Ovary (tissue), 10 donors: ENCODE results near the gene GOLGA8S. TPM values are rescaled to one million over a fixed set of nuclear protein-coding genes. Genes with fewer than 3 reads are reported as not detected.
"Not testable (repeated sequence)": the region's sequence is repeated elsewhere in the genome, so short reads cannot be mapped to it uniquely, and the experiment has no call there.

Source experiments
- DNase-seq, 5 donors: peaks; one replicate each; pipeline ENCODE4 v3.0.0-alpha.2; 2019 to 2020
- H3K27ac ChIP-seq, 2 donors: fragments of 200-600 bp; one replicate each; pipeline versions ENCODE4 v1.5.1 to v1.8.0; 2019 to 2022
- H3K27me3 ChIP-seq: fragments of 200-600 bp; one replicate; pipeline ENCODE4 v1.8.0; 2022
- H3K36me3 ChIP-seq: fragments of 200-600 bp; sonication (generic); one replicate; pipeline ENCODE4 v1.5.1; 2019
- H3K4me1 ChIP-seq: one replicate; pipeline ENCODE4 v1.8.1; 2013; ENCODE audit warnings: mild to moderate bottlenecking, moderate library complexity; ENCODE audit not compliant: insufficient read depth
- H3K4me3 ChIP-seq: fragments of 200-600 bp; sonication (generic); one replicate; pipeline ENCODE4 v1.5.1; 2017
- H3K9me3 ChIP-seq, 2 donors: fragments of 200-600 bp in 1 of 2; sonication (generic) in 1 of 2; one replicate each; pipeline versions ENCODE4 v1.5.1 to v1.8.1; 2013 to 2019; ENCODE audit warnings: mild to moderate bottlenecking in 1 of 2, moderate library complexity in 1 of 2
- EP300 ChIP-seq: sonication (generic); formaldehyde crosslinking; IDR thresholded peaks from one replicate; pipeline ENCODE4 v1.6.1; 2017; ENCODE audit warnings: antibody characterized with exemption
- POLR2A ChIP-seq: fragments of 450-650 bp; IDR thresholded peaks from one replicate; pipeline ENCODE4 v1.6.1; 2017; ENCODE audit warnings: antibody characterized with exemption, mild to moderate bottlenecking, moderate library complexity
- WGBS, 3 donors: extraction: QIAGEN DNeasy Blood & Tissue Kit in 1 of 3; methylation state at CpG; one replicate each; pipeline versions ENCODE4 v1.1.5 to v1.1.7; 2013 to 2017; 5-methylcytosine and 5-hydroxymethylcytosine counted together
- intact Hi-C, 4 donors: fragments of 100-400 bp; cut with DNase I; formaldehyde crosslinking; loops; one replicate each; pipeline versions ENCODE4 v1.11.0 to v1.15.1; 2022 to 2023
- long read RNA-seq, 3 donors: library from polyadenylated mRNA in 2 of 3; unstranded in 2 of 3; transcript quantifications; one replicate each; pipeline ENCODE4 v2.0.0 and lab custom pipeline, GENCODE V29; 2021 to 2026
- polyA plus RNA-seq, 2 donors: library from polyadenylated mRNA; stranded (reverse); fragments of 200-250 nt in 1 of 2; fragments of 350-450 nt in 1 of 2; fragmentation: Illumina TruSeq in 1 of 2; extraction: RNeasy Lipid Tissue Mini Kit (QIAGEN cat#74804) in 1 of 2; gene quantifications; one replicate each; pipeline ENCODE4 v1.2.3, GENCODE V29; 2013 to 2014
- total RNA-seq, 7 donors: library from RNA; depleted of rRNA in 2 of 7; stranded (reverse); fragments of >200 nt in 2 of 7; fragmentation: NEBNext Ultra II Directional in 3 of 7; extraction: Animal tissue kit (Norgen Biotek cat#: 25700) in 3 of 7; gene quantifications; one replicate each; pipeline versions ENCODE4 v1.1.0 to v1.2.4, GENCODE V29; 2016 to 2023
- TF ChIP-seq, protein P1 (sequence below), 3 donors: fragments of 450-650 bp in 2 of 3; fragments of 200-600 bp in 1 of 3; IDR thresholded peaks; one replicate each; pipeline versions ENCODE4 v1.5.1 to v1.8.0; 2016 to 2022; ENCODE audit warnings: antibody characterized with exemption in 3 of 3, mild to moderate bottlenecking in 1 of 3
- donor health status: DM: no; HTN: no; CAD: no; lungs with moderate emphysema.
- donor health status: DM: no; HTN: no; CAD: no.
- donor health status: Bipolar disorder and iron deficiency.
- donor health status: DM: yes; HTN: yes; CAD: no.
- donor health status: DM: no; HTN: no; CAD: no.
- donor health status: DM: yes; HTN: yes; CAD: no.

The GOLGA8S gene, protein sequence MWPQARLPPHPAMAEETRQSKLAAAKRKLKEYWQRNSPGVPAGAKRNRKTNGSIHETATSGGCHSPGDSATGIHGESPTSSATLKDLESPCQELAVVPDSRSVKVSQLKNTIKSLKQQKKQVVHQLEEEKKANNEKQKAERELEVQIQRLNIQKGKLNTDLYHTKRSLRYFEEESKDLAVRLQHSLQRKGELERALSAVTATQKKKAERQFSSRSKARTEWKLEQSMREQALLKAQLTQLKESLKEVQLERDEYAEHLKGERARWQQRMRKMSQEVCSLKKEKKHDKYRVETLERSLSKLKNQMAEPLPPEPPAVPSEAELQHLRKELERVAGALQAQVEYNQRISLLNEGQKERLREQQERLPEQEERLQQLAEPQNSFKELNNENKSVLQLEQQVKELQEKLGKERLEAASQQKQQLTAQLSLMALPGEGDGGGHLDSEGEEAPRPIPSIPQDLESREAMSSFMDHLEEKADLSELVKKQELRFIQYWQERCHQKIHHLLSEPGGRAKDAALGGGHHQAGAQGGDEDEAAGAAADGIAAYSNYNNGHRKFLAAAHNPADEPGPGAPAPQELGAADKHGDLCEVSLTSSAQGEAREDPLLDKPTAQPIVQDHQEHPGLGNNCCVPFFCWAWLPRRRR
- total RNA-seq = under 1 TPM in 6 of 7 donors, not detected in 1; 0.33 to 0.68 (median 0.58) TPM
- polyA plus RNA-seq = under 1 TPM; 0.11 to 0.30 TPM
- long read RNA-seq, donor 1 = 0 reads
- long read RNA-seq, donor 2 = 0 reads
- long read RNA-seq, donor 3 = 0 reads

DNA sequence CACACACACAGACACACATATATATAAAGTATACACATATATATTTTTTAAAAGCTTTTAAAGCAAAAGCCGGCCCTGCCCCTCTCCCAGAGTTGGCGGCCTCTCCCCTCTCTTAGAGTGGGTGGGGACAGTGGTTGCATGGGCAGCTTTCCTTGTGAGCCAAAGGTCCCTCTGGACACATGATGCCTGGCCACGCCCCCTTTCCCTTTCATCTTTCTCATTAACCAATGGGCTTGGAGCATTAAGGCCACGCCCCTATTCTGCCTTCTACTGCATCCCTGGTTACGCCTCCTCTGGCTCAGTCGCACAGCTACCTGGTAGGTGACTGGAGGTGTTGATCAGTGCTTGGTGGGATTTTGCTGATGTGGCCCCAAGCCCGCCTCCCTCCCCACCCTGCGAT lies at the start of gene GOLGA8S:
Gene GOLGA8S, plus strand, starts transcription at position 301 of the 400 bp plus-strand sequence. Its CDS starts 62 bp downstream, at position 363.
- H3K4me3 ChIP-seq, H3K36me3 ChIP-seq, intact Hi-C loops, H3K4me1 ChIP-seq, H3K27me3 ChIP-seq, DNase-seq, H3K27ac ChIP-seq, H3K9me3 ChIP-seq: not testable (repeated sequence)
- no CpG with 5 or more reads among the region's 8 CpGs for WGBS, 3 donors

DNA sequence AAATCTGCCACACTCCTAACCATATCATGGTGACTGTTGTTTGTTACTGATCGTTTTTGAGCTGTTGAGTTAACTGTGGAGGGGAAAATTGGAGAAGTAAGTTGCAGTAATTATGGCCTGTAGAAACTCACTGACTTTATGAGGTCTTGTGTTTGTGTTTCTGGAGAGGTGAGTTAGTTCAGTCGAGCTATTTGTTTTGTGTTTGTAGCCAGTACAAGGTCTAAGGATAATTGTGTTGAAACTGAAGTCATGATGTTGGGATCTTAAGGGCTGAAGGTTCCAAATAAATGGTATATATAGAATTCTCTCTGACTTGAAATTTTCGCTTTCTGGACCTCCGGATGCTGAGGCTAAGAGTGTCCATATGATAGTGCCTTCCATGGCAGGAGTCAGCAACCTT lies 49.7 kb upstream of the GOLGA8S start:
- H3K4me1 ChIP-seq, H3K27ac ChIP-seq, H3K9me3 ChIP-seq, H3K36me3 ChIP-seq, intact Hi-C loops, H3K4me3 ChIP-seq, DNase-seq, H3K27me3 ChIP-seq: not testable (repeated sequence)
- 44 to 48% (median 47%) methylated on average over 4 of the region's 4 CpGs for WGBS, 3 donors

DNA sequence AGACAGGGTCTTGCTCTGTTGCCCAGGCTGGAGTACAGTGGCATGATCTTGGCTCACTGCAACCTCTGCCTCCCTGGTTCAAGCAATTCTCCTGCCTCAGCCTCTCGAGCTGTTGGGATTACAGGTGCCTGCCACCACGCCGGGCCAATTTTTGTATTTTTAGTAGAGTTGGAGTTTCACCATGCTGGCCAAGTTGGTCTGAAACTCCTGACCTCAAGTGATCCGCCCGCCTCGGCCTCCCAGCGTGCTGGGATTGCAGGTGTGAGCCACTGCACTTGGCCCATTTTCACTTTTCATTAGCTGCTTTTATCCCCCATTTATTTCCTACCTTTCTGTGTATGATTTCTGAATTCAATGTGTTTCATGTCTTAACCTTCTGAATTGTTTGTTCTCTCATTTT lies 48.6 kb upstream of the GOLGA8S start:
- H3K4me3 ChIP-seq, H3K27me3 ChIP-seq, intact Hi-C loops, H3K4me1 ChIP-seq, H3K9me3 ChIP-seq, DNase-seq, H3K27ac ChIP-seq, H3K36me3 ChIP-seq: not testable (repeated sequence)
- 90 to 98% (median 94%) methylated on average over 7 of the region's 7 CpGs for WGBS, 3 donors

DNA sequence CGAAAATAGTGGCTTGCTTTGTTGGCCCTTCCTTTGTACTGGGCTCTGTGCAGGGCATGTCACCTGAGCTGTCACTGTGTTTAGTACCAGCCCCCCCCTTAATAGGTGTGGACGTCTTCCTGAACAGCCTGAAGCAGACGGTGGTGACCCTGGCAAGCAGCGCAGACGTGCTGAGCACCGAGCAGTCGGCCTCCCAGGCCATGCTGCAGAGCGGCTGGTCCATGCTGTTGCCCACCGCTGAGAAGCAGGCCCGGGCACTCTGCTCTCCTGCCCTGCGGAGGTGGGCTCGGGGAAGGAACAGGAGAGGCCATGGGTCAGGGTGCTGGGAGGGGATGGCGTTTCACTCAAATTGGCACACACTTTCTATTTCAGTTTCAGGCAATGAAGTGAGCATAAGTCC lies 43.3 kb upstream of the GOLGA8S start:
- intact Hi-C loops, DNase-seq, H3K9me3 ChIP-seq, H3K4me1 ChIP-seq, H3K4me3 ChIP-seq, H3K27ac ChIP-seq, H3K36me3 ChIP-seq, H3K27me3 ChIP-seq: not testable (repeated sequence)
- WGBS, 3 donors = 83 to 89% (median 86%) methylated on average over 13 of the region's 13 CpGs

DNA sequence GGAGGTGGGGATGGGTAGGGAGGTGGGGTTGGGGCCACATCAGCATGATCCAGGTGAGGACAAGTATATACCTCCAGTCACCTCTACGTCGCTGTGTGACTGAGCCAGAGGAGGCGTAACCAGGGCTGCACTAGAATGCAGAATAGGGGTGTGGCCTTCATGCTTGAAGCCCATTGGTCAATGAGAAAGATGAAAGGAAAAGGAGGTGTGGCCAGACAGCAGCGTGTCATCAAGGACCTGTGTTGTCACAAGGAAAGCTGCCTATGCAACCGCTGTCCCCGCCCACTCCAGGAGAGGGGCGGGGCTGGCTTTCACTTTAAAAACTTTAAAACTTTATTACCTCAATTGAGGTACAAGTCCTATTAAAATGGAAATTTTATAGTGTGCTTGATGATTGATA lies 20.5 kb upstream of the GOLGA8S start, which contains the start of gene GOLGA6L26:
Gene GOLGA6L26, minus strand, starts transcription at position 101 of the 400 bp plus-strand sequence. Its CDS starts 61 bp downstream, at position 40.
- H3K9me3 ChIP-seq, H3K4me1 ChIP-seq, H3K27me3 ChIP-seq, H3K4me3 ChIP-seq, intact Hi-C loops, DNase-seq, H3K36me3 ChIP-seq, H3K27ac ChIP-seq: not testable (repeated sequence)
- no CpG with 5 or more reads among the region's 7 CpGs for WGBS, 3 donors

DNA sequence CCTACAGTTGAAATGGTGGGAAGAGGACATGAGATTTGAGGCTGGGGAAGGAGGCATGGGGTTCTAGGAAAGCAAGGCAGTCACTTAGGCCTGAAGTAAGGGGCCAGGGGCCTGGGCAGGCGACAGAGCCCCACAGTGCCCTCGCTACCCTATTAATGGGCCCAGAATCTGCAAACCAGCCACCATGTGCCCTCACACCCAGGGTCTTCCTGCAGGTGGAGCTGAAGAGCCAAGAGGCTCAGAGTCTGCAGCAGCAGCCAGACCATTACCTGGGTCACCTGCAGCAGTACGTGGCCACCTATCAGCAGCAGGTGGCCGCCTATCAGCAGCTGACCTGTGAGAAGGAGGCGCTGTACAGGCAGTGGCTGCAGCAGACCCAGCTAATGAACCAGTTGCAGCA lies 8.1 kb downstream of the GOLGA8S start:
- 84% methylated on average over 2 of the region's 5 CpGs; no CpG with 5 or more reads in 2 of the 3 donors for WGBS, 3 donors
- H3K27me3 ChIP-seq, H3K9me3 ChIP-seq, H3K36me3 ChIP-seq, H3K4me3 ChIP-seq, H3K27ac ChIP-seq, DNase-seq, intact Hi-C loops, H3K4me1 ChIP-seq: not testable (repeated sequence)

DNA sequence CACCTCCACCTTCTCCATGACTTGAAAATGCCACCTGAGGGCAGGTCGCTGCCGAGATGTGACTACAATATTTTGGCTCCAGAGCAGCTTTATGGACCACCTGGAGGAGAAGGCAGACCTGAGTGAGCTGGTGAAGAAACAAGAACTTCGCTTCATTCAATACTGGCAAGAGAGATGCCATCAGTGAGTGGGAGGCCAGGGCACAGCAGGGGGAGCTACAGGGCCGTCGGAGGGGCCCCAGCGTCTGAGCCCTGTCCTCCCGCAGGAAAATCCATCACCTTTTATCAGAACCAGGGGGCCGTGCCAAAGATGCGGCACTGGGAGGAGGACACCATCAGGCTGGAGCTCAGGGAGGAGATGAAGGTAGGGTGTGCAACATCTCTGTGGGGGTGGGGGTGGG lies 9.7 kb downstream of the GOLGA8S start:
- H3K4me3 ChIP-seq, H3K4me1 ChIP-seq, H3K27ac ChIP-seq, H3K9me3 ChIP-seq, intact Hi-C loops, DNase-seq, H3K36me3 ChIP-seq, H3K27me3 ChIP-seq: not testable (repeated sequence)
- WGBS, 3 donors = 46 to 56% (median 50%) methylated on average over 3 to 5 of the region's 9 CpGs

DNA sequence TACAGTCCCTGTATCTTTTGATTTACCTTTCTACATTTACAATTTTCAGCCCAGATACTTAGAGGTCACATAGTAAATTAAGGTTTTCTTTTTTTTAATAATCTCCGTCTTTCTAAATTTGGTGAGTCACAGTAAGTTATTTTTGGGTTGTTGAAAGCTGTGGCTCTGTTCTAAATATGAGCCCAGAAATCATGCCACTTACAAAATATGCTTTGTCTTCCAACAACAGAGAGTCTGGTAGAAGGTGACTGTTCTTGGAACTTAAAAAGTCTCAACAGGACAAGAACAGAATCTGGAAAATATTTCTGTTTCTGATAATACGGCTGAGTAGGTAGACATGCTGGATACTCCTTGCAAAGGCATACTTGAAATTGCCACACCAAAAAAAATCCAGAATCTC lies 16.0 kb downstream of the GOLGA8S start:
- WGBS, 3 donors = 31 to 48% (median 39%) methylated on average over 2 of the region's 2 CpGs
- no peaks in the 10 kb centered on the region for H3K27me3 ChIP-seq
- intact Hi-C loops = no loop called here
- no peak overlapping the region for H3K4me3 ChIP-seq
- no peak for DNase-seq
- TF ChIP-seq POLR2A (no peak), EP300 (no peak)
- TF ChIP-seq, protein P1, sequence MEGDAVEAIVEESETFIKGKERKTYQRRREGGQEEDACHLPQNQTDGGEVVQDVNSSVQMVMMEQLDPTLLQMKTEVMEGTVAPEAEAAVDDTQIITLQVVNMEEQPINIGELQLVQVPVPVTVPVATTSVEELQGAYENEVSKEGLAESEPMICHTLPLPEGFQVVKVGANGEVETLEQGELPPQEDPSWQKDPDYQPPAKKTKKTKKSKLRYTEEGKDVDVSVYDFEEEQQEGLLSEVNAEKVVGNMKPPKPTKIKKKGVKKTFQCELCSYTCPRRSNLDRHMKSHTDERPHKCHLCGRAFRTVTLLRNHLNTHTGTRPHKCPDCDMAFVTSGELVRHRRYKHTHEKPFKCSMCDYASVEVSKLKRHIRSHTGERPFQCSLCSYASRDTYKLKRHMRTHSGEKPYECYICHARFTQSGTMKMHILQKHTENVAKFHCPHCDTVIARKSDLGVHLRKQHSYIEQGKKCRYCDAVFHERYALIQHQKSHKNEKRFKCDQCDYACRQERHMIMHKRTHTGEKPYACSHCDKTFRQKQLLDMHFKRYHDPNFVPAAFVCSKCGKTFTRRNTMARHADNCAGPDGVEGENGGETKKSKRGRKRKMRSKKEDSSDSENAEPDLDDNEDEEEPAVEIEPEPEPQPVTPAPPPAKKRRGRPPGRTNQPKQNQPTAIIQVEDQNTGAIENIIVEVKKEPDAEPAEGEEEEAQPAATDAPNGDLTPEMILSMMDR (IDR thresholded peaks at IDR 0.05) = no peak
- H3K4me1 ChIP-seq = no peaks in the 10 kb centered on the region
- H3K36me3 ChIP-seq = no peaks in the 10 kb centered on the region
- H3K27ac ChIP-seq = no peak overlapping the region
- H3K9me3 ChIP-seq = no peaks in the 10 kb centered on the region

DNA sequence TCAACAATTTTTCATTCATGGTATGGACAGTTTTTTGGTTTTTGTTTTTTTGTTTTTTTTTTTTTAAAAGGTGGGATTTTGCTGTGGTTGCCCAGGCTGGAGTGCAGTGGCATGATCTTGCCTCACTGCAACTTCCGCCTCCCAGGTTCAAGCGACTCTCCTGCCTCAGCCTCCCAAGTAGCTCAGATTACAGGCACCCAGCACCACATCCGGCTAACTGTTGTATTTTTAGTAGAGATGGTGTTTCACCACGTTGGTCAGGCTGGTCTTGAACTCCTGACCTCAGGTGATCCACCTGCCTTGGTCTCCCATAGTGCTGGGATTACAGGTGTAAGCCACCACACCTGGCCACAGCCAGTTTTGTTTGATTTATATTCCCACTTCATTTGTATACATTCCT lies 16.6 kb downstream of the GOLGA8S start:
- 71 to 78% (median 77%) methylated on average over 4 of the region's 4 CpGs for WGBS, 3 donors
- H3K9me3 ChIP-seq, H3K27ac ChIP-seq, H3K4me3 ChIP-seq, DNase-seq, H3K4me1 ChIP-seq, intact Hi-C loops, H3K27me3 ChIP-seq, H3K36me3 ChIP-seq: not testable (repeated sequence)

DNA sequence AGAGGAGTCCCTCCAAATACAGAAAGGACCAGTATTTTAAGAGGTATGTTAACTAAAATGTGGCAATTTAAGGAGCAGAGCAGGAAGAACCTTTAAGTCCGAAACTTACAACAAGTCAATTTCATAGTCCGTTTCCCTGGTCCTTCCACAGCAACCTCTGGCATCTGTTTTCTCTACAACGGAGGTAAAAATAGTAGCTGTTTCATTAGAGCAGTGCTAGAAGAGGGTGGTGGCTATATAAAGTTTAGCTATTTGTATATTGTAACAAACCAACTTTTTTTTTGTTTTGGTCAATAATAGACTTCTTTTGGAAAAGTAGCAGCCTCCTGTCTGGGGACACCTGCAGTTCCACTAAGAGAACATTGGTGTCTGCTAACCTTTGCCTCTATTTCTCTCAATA lies 17.3 kb downstream of the GOLGA8S start:
- H3K4me1 ChIP-seq, H3K27ac ChIP-seq, H3K4me3 ChIP-seq, H3K9me3 ChIP-seq, DNase-seq, intact Hi-C loops, H3K27me3 ChIP-seq, H3K36me3 ChIP-seq: not testable (repeated sequence)
- 59 to 81% (median 66%) methylated on average over 3 of the region's 3 CpGs for WGBS, 3 donors
